Left ventricle myocardium inferior (tissue), 1 donor: ENCODE results near the gene DST. TPM values are rescaled to one million over a fixed set of nuclear protein-coding genes. Genes with fewer than 3 reads are reported as not detected.

ENCODE experiments used
- DNase-seq: peaks from one replicate; pipeline ENCODE4 v3.0.0-alpha.2; 2020
- H3K27ac ChIP-seq: fragments of 200-600 bp; replicated peaks from 2 replicates; pipeline ENCODE4 v1.8.0; 2021
- H3K27me3 ChIP-seq: fragments of 200-600 bp; 2 replicates; pipeline ENCODE4 v1.8.0; 2021; ENCODE audit warnings: low read depth
- H3K36me3 ChIP-seq: fragments of 200-600 bp; 2 replicates; pipeline ENCODE4 v1.8.0; 2021
- H3K4me1 ChIP-seq: fragments of 200-600 bp; 2 replicates; pipeline ENCODE4 v1.8.0; 2021
- H3K4me3 ChIP-seq: fragments of 200-600 bp; 2 replicates; pipeline ENCODE4 v1.8.0; 2021; ENCODE audit warnings: mild to moderate bottlenecking, moderate library complexity
- H3K9me3 ChIP-seq: fragments of 200-600 bp; replicated peaks from 2 replicates; pipeline ENCODE4 v1.8.0; 2021
- CTCF ChIP-seq: fragments of 200-600 bp; IDR thresholded peaks from 2 replicates; pipeline ENCODE4 v1.8.0; 2021; ENCODE audit warnings: antibody characterized with exemption, mild to moderate bottlenecking, borderline replicate concordance
- intact Hi-C: fragments of 100-400 bp; cut with micrococcal nuclease; formaldehyde crosslinking; loops from one replicate; pipeline ENCODE4 v1.11.0; 2022
- total RNA-seq: library from RNA; stranded (reverse); fragmentation: NEBNext Ultra II Directional; extraction: Animal tissue kit (Norgen Biotek cat#: 25700); gene quantifications from one replicate; pipeline ENCODE4 v1.2.1, GENCODE V29; 2021
- donor health status: DM: no; HTN: yes; CAD: no; lungs with severe emphysema.

DST gene
- total RNA-seq, 1 donor from 2014 or later: 331 TPM

GRCh38 chr6:56625356-56625755, 17.3 kb downstream of the DST start:
- no peak for TF ChIP-seq CTCF
- DNase-seq: no peak

GRCh38 chr6:56624728-56625069, 18.0 kb downstream of the DST start:
- no peak for DNase-seq
- Histone ChIP-seq H3K27ac (no peak overlapping the region), H3K27me3 (no peaks in the 10 kb centered on the region), H3K4me1 (peaks cover 11% of the 10 kb centered on the region), H3K4me3 (no peak overlapping the region), H3K36me3 (peaks cover 86% of the 10 kb centered on the region), H3K9me3 (no peaks in the 10 kb centered on the region)
- intact Hi-C loops: no loop called here
- no peak for TF ChIP-seq CTCF

More at GRCh38 chr6:56625356-56625755, 17.3 kb downstream of the DST start:
- Histone ChIP-seq H3K27me3 (no peaks in the 10 kb centered on the region), H3K9me3 (no peaks in the 10 kb centered on the region), H3K27ac (no peak overlapping the region), H3K36me3 (peaks cover 86% of the 10 kb centered on the region), H3K4me3 (no peak overlapping the region), H3K4me1 (peaks cover 9% of the 10 kb centered on the region)
- intact Hi-C loops: no loop called here

- TF ChIP-seq CTCF: no peak
- Histone ChIP-seq H3K27me3 (no peaks in the 10 kb centered on the region), H3K4me3 (no peak overlapping the region), H3K4me1 (peaks cover 11% of the 10 kb centered on the region), H3K36me3 (peaks cover 87% of the 10 kb centered on the region), H3K27ac (no peak overlapping the region), H3K9me3 (no peaks in the 10 kb centered on the region)
- no peak for DNase-seq
- intact Hi-C loops: no loop called here
Measured at GRCh38 chr6:56624046-56624727, 18.5 kb downstream of the DST start.

- H3K4me1 ChIP-seq: peaks cover 11% of the 10 kb centered on the region
- TF ChIP-seq CTCF: no peak
- no peak for DNase-seq
- peak overlapping the region; percentile 33 for H3K27ac ChIP-seq
- no peak overlapping the region for H3K4me3 ChIP-seq
- no peaks in the 10 kb centered on the region for H3K9me3 ChIP-seq
- H3K36me3 ChIP-seq: peaks cover 84% of the 10 kb centered on the region
- intact Hi-C loops: no loop called here
- H3K27me3 ChIP-seq: no peaks in the 10 kb centered on the region
Measured at GRCh38 chr6:56620229-56620868, 22.3 kb downstream of the DST start.

- intact Hi-C loops: no loop called here
- H3K4me1 ChIP-seq: peaks cover 16% of the 10 kb centered on the region
- DNase-seq: no peak
- H3K4me3 ChIP-seq: no peak overlapping the region
- peaks cover 77% of the 10 kb centered on the region for H3K36me3 ChIP-seq
- H3K9me3 ChIP-seq: no peaks in the 10 kb centered on the region
- H3K27me3 ChIP-seq: no peaks in the 10 kb centered on the region
- no peak overlapping the region for H3K27ac ChIP-seq
- no peak for TF ChIP-seq CTCF
Measured at GRCh38 chr6:56618050-56618449, 24.6 kb downstream of the DST start.
